SIG-M5 (cell line): ENCODE data around the gene TRIM34.
A peak's percentile ranks its signal among the peaks of the same experiment; 100 is the strongest.
"Not testable (repeated sequence)": the region's sequence is repeated elsewhere in the genome, so short reads cannot be mapped to it uniquely, and the experiment has no call there.

ENCODE experiments used
- DNase-seq: peaks from one replicate; lab custom pipeline; 2025; lab: John Stamatoyannopoulos, UW

The TRIM34 gene

DNA sequence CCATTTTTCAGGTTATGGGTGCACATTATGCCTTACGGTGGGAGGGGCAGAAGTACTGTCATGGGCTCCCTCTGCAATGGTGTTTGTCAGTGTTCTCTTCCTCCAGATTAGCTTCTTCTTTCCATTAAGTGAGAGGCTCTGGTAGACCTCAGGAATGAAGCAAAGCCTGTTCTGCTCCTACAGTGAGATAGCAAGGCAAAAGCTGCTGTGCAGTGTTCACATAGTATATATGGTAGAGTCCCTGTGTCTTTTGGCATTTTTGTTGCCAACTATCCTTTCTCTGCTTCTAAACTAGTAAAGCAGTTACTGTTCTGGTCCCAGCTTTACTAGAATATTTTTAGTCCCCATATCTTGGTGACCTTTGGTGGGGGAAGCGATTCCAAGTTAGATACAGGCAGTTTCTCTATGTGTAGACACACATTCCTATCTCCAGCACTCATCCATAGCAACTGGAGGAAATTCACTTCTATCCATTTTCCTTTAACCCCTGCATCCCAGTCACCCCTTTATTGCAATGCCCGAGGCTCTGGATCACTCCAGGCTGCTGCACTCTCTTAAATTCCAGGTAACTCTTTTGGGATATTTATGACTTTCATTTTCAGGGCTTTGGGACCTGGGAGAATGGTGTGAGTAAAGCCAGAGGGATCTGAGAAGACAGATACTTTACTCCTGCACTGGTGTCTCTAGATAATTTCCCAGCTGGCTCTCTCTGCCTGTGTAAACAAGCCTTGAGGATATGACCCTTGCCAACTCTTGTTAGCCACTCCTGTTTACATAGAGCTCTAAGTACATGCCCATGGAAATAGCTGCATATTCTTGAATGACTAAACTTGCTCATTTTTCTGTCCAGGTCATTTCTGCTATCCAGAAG lies 3.9 kb upstream of the TRIM34 start:
- DNase-seq: no peak

DNA sequence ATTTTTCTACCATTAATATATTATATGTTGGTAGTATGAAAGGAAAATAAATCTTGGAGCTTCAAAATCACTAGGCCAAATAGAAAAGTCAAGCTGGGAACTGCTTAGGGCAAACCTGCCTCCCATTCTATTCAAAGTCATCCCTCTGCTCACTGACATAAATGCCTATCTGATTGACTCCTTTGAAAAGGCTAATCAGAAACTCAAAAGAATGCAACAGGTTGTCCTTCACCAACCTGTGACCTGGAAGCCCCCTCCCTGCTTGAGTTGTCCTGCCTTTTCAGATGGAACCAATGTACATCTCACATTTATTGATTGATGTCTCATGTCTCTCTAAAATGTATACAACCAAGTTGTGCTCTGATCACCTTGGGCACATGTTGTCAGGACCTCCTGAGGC lies 3.2 kb upstream of the TRIM34 start:
- no peak for DNase-seq

DNA sequence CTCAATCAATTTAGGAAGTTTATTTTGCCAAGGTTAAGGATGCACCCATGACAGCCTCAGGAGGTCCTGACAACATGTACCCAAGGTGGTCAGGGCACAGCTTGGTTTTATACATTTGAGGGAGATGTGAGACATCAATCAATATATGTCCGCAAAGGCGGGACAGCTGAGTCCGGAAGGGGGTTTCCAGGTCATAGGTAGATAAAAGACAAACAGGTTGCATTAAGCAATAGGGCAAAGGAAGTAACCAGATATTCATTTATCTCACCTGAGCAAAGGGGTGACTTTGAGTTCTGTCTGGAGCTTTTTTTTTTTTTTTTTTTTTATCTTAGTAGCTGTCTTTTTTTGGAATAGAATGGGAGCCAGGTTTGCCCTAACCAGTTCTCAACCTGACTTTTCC lies 2.0 kb upstream of the TRIM34 start:
- no peak for DNase-seq

DNA sequence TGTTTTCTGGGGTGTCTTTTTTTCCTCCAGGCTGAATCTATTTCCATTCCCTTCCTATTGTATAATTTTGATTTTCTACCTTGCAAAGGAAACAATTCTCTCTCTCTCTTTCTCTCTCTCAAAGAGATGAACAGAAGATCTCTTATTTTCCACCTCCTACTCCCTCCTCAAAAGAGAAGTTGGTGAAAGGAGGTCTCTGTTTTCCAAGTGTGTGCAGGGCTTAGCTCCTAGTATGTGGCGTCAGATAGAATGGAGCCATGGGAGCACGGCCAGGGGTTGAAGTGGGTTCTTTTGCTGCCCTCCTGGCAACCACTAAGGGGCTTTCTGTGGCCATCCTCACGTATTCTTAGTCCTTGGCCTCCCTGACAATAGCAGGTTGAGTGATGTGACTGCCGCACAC lies 480 bp downstream of the TRIM34 start:
- DNase-seq: no peak

- peak; percentile 8 for DNase-seq
These were observed 1.4 kb downstream of the TRIM34 start for GRCh38 chr11:5626196-5626595.

DNA sequence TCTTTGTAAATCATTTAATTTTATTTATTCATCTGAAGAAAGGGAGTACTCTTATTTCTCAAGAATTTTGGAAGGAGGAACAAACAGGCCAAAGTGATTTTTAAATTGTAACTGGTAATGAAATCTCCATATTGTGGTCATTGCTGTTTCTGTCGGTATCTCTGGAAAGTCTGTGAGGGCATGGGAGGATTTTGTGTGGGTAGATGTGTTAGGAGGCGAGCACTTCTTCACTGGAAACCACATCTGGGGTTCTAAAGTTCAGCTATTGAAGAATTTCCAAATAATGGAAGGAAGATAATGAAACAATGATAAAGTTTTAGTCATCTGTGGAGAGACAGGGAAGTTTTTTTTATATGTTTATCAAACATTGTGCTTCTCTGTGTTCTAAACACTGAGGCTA lies 6.6 kb downstream of the TRIM34 start:
- no peak for DNase-seq

GRCh38 chr11:5631969-5632635 lies 7.3 kb downstream of the TRIM34 start:
- DNase-seq: no peak

- no peak for DNase-seq
These were observed 15.2 kb downstream of the TRIM34 start for GRCh38 chr11:5639953-5640352.

DNA sequence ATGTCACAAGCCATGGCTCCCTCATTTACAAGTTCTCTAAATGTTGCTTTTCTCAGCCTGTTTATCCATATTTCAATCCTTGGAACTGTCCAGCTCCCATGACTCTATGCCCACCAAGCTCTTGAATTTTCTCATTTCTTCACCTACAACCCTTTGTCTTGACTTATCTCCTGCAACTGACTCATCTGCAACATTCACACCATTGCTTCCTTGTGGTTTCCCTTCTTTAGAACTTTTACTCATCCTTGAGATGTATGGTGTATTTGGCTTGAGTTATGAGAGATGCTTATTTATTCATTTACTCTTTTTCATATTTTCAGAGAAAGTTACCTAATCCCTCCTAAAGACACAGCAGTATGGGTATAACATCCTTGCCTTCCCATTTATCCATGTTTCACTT lies 18.8 kb downstream of the TRIM34 start:
- no peak for DNase-seq

DNA sequence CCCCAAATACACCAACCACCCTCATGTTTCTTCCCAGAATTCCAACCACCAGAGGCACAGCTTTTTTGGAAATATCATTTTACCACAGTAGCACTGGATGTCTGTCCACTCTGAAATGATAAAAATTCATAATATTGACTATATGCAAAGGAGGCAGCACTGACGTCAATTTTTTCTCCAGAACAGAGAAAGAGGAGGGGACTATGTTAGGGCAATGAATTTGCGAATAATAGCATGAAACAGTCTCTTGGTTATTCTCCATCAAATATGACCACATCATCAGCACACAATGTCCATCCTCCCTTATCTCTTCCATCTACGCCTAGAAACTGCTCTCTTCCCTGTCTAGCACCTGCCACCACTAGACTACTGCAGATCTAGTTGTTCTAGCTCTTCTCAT lies 21.3 kb downstream of the TRIM34 start:
- no peak for DNase-seq

DNA sequence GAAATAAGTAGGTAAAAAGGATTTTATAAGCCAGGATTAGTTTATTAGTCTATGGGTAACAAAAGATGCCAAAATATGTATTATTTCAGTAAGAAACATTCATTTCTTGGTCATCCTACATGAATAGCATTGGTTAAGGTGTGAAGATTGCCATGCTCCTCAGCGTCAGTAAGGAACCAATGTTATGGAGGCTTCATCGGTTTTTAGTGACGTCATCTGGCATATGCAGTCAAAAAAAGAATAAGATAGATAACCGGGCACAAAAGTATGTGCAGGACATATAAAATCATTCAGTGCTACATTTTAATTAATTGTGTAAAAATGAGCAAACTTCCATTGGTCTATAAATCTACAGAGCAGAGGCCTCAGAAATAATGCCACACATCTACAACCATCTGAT lies 30.7 kb downstream of the TRIM34 start:
- DNase-seq: no peak

DNA sequence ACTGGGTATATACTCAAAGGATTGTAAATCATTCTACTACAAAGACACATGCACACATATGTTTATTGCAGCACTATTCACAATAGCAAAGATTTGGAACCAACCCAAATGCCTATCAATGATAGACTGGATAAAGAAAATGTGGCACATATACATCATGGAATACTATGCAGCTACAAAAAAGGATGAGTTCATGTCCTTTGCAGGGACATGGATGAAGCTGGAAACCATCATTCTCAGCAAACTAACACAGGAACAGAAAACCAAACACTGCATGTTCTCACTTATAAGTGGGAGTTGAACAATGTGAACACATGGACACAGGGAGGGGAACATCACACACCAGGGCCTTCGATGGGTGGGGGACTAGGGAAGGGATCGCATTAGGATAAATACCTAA lies 32.2 kb downstream of the TRIM34 start:
- not testable (repeated sequence) for DNase-seq

GRCh38 chr11:5658318-5658717 lies 33.5 kb downstream of the TRIM34 start:
- no peak for DNase-seq

GRCh38 chr11:5663511-5663910 lies 38.7 kb downstream of the TRIM34 start:
- DNase-seq: no peak

- DNase-seq: no peak
These were observed 40.3 kb downstream of the TRIM34 start for GRCh38 chr11:5665051-5665570.

GRCh38 chr11:5665746-5666401 lies 41.1 kb downstream of the TRIM34 start:
- DNase-seq: no peak

DNA sequence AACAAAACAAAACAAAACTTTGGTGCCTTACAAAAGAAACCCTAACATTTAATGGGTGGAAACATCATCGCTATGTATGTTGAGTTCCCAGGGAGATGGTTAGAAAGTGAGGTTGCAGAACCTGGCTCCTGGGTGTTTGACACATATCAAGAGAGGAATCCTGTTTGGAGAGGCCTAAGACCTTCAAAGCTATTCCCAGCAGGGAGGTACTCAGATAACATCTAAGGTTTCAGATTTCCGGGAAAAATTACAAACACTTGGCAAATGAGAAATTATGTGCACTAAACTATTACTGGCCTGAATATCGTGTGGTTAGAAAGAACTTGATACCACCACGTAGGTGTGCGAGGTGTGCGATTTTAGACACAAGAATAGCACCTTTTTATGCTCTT lies 41.6 kb downstream of the TRIM34 start:
- no peak for DNase-seq

GRCh38 chr11:5671831-5672230 lies 47.0 kb downstream of the TRIM34 start:
- DNase-seq: no peak

DNA sequence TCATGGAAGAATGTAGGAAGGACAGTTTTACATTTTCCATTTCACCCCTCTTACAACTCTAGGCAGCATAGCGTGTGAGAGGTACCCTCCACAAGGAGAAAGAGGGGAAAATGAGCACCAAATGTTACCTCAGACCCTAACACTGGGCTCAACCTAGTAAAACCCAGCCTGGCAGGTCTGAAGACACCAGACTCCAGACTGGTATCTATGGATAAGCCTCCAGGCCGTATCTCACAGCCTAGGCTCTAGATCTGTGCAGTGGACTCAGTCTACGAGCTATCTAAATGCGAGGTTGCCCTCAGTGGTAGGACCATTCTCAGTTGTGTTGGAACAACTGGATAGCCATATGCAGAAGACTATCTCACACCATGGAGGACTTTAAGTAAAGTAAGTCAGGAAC lies 49.6 kb downstream of the TRIM34 start:
- no peak for DNase-seq

DNA sequence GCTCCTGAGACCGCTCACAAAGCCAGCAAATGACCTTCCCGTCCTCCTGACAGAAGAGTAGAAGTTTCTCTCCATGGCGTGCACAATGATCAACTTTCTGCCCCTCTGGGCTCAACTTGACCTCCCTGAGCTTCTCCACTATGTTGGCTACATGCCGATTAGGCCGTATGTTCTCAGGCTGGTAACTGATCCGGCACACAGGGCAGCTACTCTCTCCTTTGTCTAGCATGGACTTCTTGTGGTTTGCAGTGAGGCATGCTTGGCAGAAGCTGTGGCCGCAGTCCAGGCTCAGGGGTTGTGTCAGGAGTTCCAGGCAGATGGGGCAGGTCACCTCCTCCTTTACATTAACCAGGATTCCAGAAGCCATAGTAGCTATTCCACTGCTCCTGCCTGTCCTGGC lies 55.0 kb downstream of the TRIM34 start:
- no peak for DNase-seq

DNA sequence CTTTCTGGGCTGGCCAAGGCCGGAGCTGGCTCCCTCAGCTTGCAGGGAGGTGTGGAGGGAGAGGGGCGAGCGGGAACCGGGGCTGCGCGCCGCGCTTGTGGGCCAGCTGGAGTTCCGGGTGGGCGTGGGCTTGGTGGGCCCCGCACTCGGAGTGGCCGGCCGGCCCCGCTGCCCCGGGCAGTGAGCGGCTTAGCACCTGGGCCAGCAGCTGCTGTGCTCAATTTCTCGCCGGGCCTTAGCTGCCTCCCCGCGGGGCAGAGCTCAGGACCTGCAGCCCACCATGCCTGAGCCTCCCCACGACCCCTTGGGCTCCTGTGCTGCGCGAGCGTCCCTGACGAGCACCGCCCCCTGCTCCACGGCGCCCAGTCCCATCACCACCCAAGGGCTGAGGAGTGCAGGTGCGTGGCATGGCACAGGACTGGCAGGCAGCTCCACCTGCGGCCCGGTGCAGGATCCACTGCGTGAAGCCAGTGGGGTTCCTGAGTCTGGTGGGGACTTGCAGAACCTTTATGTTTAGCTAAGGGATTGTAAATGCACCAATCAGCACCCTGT lies 58.2 kb downstream of the TRIM34 start:
- DNase-seq: not testable (repeated sequence)

GRCh38 chr11:5683620-5684019 lies 58.8 kb downstream of the TRIM34 start:
- DNase-seq: not testable (repeated sequence)
